ENCODE measurements around the gene OVOL3.

DNA sequence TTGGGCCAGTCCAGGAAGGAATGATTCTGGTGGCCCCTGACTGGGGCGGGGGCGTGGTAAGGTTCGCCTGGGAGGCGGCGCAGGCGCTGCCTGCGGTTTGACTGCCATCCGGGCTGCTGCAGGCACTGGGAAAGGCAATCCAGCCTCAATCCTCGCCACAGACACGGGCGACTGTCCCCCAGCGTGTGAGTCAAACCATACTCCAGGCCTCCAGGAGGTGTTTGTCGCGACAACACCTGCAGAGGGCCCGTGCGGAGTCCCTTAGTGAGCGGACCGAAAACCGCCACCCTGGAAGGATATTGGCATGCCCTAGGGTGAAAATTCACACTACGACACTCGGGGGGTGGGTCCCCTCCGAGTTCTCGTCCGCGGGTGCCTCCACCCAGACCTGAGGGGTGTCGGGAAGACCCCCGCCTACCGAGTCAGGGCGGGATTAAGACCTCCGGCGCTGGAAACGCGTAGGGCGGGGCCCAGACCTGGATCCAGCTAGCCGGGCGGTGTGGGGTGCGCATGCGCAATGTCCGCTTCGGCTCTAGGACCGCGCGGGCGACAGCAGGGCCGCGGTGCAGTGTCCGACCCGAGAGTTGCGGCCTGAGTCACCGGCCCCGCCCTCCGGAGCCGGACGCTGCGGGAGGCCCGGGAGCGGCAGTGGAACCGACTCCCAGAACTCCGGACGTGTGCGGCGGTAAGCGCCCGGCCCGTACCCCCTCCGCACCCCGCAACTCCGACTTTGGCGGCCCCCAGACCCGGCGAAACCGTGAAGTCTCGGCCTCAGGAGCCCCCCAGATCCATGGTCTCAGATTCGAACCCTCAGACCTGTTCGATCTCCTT is 28.7 kb downstream of the OVOL3 start, which contains the start of gene CAPNS1:
- TF ChIP-seq CTCF (IDR thresholded peaks at IDR 0.05; ENCODE audit: low read depth, low read length, missing input control) = peak; percentile 17
- peak in 1 of 2 donors; percentile 43 for TF ChIP-seq GABPA (IDR thresholded peaks at IDR 0.05 in 1 of 2, conservative IDR thresholded peaks at IDR 0.05 in 1 of 2)
- peak in 1 of 2 donors; percentile 2 for TF ChIP-seq HNF4A (conservative IDR thresholded peaks at IDR 0.05)
- TF ChIP-seq ATF3 (IDR thresholded peaks at IDR 0.05) = peak; percentile 45
- peak; percentile 59 for TF ChIP-seq REST (IDR thresholded peaks at IDR 0.05)
- peak; percentile 49 for TF ChIP-seq TAF1 (conservative IDR thresholded peaks at IDR 0.05)
- no peak for TF ChIP-seq MAX (IDR thresholded peaks at IDR 0.05)
- TF ChIP-seq RAD21 (IDR thresholded peaks at IDR 0.05) = peak in 1 of 2 donors; percentile 8
- peak; percentile 58 for TF ChIP-seq SP1 (IDR thresholded peaks at IDR 0.05)
- TF ChIP-seq, protein P1, sequence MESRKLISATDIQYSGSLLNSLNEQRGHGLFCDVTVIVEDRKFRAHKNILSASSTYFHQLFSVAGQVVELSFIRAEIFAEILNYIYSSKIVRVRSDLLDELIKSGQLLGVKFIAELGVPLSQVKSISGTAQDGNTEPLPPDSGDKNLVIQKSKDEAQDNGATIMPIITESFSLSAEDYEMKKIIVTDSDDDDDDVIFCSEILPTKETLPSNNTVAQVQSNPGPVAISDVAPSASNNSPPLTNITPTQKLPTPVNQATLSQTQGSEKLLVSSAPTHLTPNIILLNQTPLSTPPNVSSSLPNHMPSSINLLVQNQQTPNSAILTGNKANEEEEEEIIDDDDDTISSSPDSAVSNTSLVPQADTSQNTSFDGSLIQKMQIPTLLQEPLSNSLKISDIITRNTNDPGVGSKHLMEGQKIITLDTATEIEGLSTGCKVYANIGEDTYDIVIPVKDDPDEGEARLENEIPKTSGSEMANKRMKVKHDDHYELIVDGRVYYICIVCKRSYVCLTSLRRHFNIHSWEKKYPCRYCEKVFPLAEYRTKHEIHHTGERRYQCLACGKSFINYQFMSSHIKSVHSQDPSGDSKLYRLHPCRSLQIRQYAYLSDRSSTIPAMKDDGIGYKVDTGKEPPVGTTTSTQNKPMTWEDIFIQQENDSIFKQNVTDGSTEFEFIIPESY (IDR thresholded peaks at IDR 0.05) = no peak
- peak; percentile 71 to 93 for TF ChIP-seq JUND (IDR thresholded peaks at IDR 0.05)
